Stimulated activated CD4-positive, alpha-beta T cell treated with anti-CD3 and anti-CD28 coated beads, Interleukin-15, amount 100 ng/mL, for 1 hour (primary cell): ENCODE measurements around the gene NKX2-1.
"Not testable (repeated sequence)": the region's sequence is repeated elsewhere in the genome, so short reads cannot be mapped to it uniquely, and the experiment has no call there.

Experiments used
- DNase-seq, 2 donors: peaks; one replicate each; pipeline ENCODE4 v3.0.0-alpha.2; 2020; ENCODE audit warnings: low read depth in 1 of 2, low spot score in 1 of 2

NKX2-1 gene

GRCh38 chr14:36505892-36506731 is 13.9 kb downstream of the NKX2-1 start:
- no peak for DNase-seq

GRCh38 chr14:36505181-36505815 is 14.7 kb downstream of the NKX2-1 start:
- no peak for DNase-seq

- DNase-seq, result no peak
These were observed 15.3 kb downstream of the NKX2-1 start for GRCh38 chr14:36504771-36505175.

- DNase-seq, result no peak
These were observed 16.0 kb downstream of the NKX2-1 start for GRCh38 chr14:36503771-36504741.

- DNase-seq, result no peak
These were observed 17.2 kb downstream of the NKX2-1 start for GRCh38 chr14:36502558-36503508.

GRCh38 chr14:36498938-36499337 is 21.1 kb downstream of the NKX2-1 start:
- DNase-seq, result no peak

- no peak for DNase-seq
These were observed 23.7 kb downstream of the NKX2-1 start for GRCh38 chr14:36496346-36496745.

GRCh38 chr14:36495666-36496065 is 24.4 kb downstream of the NKX2-1 start:
- DNase-seq, result no peak

- DNase-seq, result no peak
These were observed 26.3 kb downstream of the NKX2-1 start for GRCh38 chr14:36493761-36494160.

- no peak for DNase-seq
These were observed 34.3 kb downstream of the NKX2-1 start for GRCh38 chr14:36485773-36486172.

- DNase-seq, result no peak
These were observed 40.7 kb downstream of the NKX2-1 start for GRCh38 chr14:36479344-36479743.

- no peak for DNase-seq
These were observed 41.2 kb downstream of the NKX2-1 start for GRCh38 chr14:36478782-36479181.

- DNase-seq, result no peak
These were observed 42.8 kb downstream of the NKX2-1 start for GRCh38 chr14:36477266-36477665.

- not testable (repeated sequence) for DNase-seq
These were observed 44.0 kb downstream of the NKX2-1 start for GRCh38 chr14:36476061-36476460.

GRCh38 chr14:36474593-36474992 is 45.4 kb downstream of the NKX2-1 start:
- no peak for DNase-seq

- no peak for DNase-seq
These were observed 48.6 kb downstream of the NKX2-1 start for GRCh38 chr14:36471431-36471830.

- no peak for DNase-seq
These were observed 52.7 kb downstream of the NKX2-1 start for GRCh38 chr14:36467332-36467731.
